Fibroblast of the aortic adventitia (primary cell): ENCODE measurements around the gene GDPD2. TPM values are rescaled to one million over a fixed set of nuclear protein-coding genes. Genes with fewer than 3 reads are reported as not detected.

Experiments used
- DNase-seq: peaks from one replicate; pipeline ENCODE4 v3.0.0-alpha.2; 2010; ENCODE audit warnings: low read depth
- H3K4me3 ChIP-seq: 2 replicates; pipeline ENCODE4 v1.5.1; 2011; ENCODE audit warnings: low read depth, mild to moderate bottlenecking, control low read depth, low read length, moderate library complexity
- total RNA-seq: library from RNA; depleted of rRNA; stranded (reverse); fragments of >200 nt; gene quantifications from 2 replicates; pipeline ENCODE4 v1.2.3, GENCODE V29; 2012; ENCODE audit warnings: low replicate concordance
- TF ChIP-seq, protein P1 (sequence below): IDR thresholded peaks from 2 replicates; pipeline ENCODE4 v1.5.1; 2011; ENCODE audit warnings: mild to moderate bottlenecking, low read length, control low read depth, inconsistent platforms; ENCODE audit not compliant: insufficient read depth

The GDPD2 gene
- total RNA-seq, 1 donor = not detected

DNA sequence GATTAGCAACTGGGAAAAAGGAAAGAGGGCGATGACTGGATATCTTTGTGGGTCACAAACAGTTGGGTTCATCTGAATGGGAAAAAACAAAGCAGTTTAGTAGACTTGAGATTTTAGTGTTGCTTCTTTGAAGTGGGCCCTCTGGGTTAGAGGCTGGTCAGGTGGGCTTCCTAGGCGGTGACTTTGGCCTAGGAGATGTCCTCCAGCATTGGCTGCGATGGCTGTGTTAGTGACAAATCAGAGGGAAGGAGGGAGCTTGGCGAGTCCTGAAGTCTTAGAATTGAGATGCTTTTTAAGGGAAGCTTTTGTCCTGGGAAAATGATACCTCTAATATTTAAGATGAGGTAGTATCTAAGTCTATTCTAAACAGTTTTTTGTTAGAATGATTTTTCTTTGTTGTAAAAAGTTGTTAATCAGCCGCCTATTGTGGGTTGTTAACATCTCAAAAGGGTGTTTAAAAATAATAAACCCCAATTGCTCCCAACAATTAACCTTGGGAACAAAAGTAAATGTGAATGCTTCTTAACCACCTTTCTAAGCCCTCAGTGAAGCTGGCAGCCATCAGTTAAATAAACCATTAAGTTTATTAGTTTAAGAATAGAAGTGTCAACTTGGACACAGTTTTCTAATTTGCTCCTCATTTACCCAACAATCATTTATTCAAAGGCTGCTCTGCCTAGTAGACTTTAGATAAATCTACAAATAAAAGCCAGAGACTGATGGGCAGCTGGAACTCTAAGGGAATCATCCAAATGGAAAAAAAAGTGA, 53.2 kb downstream of the GDPD2 start:
- TF ChIP-seq, protein P1, sequence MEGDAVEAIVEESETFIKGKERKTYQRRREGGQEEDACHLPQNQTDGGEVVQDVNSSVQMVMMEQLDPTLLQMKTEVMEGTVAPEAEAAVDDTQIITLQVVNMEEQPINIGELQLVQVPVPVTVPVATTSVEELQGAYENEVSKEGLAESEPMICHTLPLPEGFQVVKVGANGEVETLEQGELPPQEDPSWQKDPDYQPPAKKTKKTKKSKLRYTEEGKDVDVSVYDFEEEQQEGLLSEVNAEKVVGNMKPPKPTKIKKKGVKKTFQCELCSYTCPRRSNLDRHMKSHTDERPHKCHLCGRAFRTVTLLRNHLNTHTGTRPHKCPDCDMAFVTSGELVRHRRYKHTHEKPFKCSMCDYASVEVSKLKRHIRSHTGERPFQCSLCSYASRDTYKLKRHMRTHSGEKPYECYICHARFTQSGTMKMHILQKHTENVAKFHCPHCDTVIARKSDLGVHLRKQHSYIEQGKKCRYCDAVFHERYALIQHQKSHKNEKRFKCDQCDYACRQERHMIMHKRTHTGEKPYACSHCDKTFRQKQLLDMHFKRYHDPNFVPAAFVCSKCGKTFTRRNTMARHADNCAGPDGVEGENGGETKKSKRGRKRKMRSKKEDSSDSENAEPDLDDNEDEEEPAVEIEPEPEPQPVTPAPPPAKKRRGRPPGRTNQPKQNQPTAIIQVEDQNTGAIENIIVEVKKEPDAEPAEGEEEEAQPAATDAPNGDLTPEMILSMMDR = no peak

DNA sequence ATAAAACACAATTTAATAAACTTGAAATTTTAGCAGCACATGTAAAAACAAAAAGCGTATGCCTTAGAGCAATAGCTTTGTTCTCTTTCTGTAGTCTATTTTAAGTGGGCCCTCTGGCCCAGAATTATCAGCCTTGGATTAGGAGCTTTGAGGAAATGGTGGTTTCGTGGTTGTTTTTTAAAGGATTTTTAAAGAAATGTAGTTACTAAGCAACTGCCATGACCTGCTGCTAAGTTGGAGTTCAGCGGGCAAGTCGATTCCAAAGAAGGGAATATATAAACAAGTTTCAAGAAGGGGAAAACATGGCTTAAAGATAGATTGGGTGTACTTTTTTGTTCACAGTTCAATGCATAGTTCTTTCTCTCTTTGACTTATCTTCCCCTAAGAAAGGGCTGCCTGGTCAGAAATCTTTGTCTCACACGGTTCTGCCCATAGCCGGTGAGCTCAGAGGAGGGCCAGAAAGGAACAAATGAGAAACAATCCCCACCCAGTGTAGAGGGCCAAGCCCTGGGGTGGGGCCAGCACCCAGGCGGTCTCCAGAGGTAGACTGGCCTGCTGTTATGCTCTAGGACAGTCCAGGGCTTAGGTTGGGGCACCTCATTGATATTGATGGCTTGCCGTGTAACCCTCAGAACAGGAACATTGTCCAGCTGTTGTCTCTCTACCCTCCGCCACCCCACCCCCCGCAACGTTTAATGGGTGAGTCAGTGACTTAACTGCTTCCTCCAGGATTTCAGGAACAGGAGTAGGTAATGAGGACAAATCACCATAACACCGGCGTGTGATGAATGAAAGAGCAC, 54.0 kb downstream of the GDPD2 start:
- TF ChIP-seq, protein P1 = no peak
- DNase-seq = peak; percentile 47
- no peak overlapping the region for H3K4me3 ChIP-seq

More for the DNA sequence above, 53.2 kb downstream of the GDPD2 start:
- DNase-seq = no peak
- no peak overlapping the region for H3K4me3 ChIP-seq

DNA sequence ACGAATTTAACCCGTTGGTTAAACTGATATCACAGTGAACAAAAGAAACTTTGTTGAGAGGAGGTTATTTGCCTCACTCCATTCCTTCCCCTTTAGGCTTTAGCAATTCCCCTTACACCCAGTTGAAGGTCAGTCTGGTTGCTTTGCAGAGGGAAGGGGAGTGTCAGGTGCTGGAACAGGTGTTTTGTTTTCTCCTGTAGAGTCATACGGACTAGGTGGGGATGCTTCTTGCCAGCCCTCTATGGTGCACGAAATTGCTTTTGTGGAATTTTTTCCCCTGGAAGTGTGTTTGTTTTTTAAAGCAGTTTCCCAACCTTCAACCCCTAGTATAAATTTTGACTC, 54.6 kb downstream of the GDPD2 start:
- TF ChIP-seq, protein P1 = no peak
- DNase-seq = no peak
- H3K4me3 ChIP-seq = no peak overlapping the region

DNA sequence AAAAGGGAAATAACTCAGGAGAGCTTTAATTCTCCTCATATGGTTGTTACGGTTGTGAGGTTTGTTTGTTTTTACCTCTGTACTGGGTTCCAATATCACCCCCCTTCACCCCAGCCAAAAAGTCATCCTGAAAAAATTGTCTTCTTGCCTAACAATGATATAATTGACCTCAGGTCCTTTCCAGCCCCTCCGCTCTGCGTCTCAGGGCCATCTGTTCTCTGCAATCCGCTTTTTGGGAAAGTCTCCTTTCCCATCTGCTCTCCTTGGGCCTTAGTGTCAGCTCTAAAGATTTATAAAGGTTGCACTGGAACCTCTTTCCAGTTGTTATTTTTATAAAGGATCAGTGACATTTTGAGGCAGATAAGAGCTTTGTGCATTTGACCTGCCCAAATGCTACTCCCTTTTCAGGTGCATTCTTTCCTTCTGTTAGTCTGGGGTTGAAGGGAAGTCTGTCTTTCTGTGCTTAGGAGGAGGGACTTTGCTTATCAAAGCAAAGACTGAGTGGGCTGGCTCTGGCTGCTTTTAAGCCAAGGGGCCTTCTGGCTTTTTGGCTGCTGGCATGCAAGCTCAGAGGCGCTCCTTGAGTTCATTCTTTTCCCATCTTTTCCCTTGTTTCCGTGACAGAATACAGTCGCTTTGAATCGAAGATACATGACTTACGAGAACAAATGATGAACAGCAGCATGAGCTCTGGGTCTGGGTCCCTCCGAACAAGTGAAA, 55.6 kb downstream of the GDPD2 start:
- TF ChIP-seq, protein P1 = no peak
- peak; percentile 24 for DNase-seq
- no peak overlapping the region for H3K4me3 ChIP-seq

DNA sequence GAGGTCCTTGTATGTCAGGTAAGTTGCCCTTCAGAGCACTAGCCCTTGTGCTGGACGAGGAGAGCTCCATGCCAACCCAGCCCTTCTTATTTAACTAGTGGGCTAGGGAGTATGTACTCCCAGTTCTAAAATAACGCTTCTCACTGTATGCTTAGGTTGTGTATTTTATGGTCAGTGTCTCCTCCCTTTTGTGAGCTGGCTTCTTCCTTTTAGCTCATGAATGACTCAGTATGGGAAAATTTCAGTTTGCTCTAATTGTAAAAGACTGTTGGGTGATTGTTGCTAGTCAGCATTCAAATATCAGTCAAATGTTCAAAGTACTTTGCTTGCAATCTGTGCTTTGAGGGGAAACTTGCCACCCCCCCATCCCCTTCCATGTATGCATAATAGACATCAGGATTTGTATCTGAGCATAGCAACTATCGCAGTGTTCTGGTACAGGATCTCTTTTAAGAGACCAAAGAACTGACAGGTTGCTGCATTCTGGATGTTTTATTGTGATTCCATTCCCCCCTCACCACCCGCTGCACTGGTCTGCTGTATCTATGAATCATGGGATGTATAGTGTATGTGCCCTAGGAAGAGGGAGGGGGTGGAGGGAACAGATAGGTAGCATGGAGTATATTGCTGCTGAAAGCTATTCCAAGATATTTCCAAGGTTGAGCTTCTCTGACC, 56.3 kb downstream of the GDPD2 start:
- DNase-seq = peak; percentile 61
- no peak overlapping the region for H3K4me3 ChIP-seq
- TF ChIP-seq, protein P1 = no peak

DNA sequence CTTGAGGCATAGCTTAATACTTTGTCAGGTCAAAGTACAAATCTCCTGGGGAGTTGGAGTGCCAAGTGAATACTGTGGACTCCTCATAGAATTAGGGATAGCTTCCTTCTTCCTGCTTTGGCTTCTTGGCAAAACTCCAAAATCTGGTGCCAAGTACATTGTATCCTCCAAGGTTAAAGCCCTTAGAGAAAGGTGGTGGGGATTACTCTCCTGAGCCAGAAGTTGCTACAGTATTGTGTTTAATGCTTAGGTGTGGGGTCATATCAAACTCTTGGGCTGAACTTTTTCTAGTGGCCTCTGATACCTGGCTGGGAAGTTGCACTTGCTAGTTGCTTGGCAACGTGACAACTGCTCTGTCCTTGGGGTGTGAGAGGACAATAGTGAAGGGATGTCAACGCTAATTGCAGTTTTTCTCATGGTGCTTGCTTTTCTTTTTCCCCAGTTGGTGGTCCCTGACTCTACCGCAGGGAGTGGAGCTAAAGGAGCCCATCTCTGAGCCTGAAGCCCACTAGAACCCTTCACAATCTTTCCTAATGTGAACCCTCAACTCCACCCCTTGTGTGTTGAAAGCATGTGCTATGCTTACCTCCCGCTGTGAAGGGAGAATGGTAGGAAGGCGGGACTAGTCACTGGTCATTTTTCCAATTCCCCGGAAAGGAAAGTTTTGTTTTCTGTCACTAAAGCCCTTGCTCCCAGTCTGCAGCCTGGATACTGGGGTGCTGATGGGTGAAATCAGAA, 57.0 kb downstream of the GDPD2 start:
- TF ChIP-seq, protein P1 = no peak
- H3K4me3 ChIP-seq = no peak overlapping the region
- no peak for DNase-seq
